Smooth muscle cell of the brain vasculature (primary cell): ENCODE measurements around the gene PTPRM.
A peak's percentile ranks its signal among the peaks of the same experiment; 100 is the strongest.

ENCODE experiments used
- DNase-seq: peaks from one replicate; pipeline ENCODE4 v3.0.0-alpha.2; 2012; ENCODE audit warnings: low read depth, low spot score

PTPRM gene

DNA sequence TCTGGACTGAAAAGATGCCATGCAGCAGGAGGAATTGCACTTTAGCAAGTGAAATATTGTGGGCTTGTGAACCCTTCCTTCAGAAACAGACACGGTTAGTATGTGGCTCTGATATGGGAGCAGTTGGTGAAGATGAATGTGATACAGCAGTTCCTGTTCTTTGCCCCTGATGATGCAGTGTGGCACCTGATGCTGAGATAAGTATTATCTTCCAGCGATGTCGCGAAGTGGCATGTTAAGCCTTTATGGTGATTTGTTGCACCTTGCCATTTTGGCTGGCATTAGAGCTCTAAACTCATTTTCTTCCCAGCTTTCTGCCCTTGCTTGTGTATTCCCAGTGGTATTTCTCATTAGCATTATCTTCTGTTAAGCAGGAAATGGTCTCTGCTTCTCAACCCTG lies 600.6 kb downstream of the PTPRM start:
- no peak for DNase-seq

DNA sequence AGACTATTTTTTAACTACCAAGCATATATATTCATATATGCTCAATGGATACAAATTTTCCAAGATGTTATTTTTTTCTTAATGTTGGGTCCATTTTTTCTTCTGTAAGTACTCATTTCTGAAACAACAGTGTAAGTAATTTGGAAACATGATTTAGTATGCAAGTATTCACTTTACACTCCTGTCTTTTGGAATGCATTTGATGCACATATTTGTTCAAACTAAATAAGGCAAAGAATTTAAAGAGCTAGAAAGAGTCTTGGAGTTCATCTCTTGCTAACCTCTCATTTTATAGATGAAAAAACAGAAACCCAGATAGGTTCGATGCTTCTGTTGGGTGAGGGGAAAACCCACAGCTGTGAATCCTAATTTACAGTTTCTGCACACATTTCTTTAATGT lies 602.6 kb downstream of the PTPRM start:
- DNase-seq: no peak

DNA sequence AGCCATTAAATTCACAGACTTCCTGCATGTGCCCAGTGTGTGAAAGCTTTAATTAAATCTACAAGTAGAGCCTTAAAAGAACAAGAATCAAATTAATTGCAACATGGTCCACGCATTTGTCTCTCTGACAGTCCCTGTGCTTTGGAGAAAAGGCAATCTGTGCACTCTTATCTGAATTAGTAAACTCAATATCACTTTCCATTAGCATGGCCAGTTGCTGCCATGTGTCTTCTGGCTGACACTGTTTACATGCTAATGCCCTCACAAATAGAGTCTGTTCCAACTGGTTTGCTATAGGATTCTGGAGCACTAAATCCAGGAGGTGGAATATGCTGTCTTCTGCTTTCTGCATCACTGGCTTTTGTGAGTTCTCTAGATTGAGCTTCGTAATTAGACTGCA lies 607.7 kb downstream of the PTPRM start:
- DNase-seq: no peak

DNA sequence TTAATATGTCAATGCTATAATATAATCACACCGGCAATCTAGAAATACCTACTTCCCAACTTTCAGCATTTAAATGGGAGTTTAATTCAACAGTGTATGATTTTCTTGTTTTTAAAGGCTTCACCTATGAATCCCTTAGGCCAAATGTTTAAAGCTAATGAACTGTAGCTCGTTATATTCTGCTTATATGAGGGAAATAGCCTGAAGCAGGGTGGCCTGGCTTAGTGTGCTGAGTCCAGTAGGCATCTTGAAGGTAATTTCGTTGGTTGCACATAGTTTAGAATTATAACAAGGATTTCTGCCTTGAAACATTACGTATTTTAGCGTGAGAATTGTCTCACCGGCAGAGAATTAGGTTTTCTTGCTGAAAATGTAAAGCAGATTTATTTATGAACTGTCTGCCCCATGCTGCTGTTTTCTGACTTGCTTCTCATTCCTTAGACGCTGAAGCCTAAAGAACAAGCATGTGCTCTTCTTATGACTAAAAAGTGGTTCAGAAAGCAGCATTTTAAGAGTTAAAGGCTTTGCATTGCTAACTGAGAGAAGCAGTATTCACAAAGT lies 608.5 kb downstream of the PTPRM start:
- no peak for DNase-seq

DNA sequence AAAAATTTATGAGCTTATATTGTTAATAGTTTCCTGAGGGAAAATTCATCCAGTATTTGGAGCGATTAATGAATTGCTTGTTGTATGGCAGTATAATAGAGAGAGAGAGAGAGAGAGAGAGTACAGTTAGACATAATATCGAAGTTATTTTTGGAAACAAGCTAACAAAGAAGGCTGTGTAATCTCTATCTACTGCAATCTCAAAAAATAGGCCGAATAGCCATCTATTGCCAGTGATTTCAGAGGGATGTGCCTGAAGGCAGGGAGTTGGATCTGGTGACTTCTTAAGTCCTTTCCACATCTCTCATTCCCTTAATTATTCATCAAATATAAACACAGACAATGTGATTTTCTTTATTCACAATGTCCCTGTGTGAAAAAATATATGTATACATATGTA lies 609.0 kb downstream of the PTPRM start:
- no peak for DNase-seq

DNA sequence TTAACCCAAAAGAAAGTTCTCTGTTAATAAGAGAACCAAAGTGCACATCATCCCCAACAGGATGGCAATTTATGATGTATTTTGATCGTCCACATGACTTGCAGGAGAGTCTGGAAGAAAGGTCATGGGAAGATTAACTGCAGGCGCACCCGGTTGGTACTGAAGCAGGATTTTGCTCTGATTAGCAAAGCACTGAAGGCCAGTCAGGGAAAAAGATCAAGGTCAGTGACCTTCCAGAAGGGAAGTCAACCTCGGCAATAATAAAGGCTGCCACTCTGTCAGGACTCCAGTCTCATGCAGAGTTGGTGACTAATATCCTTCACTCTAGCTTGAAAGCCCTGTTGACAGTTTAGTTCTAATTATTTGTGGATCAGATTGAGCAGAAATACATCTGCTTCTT lies 609.4 kb downstream of the PTPRM start:
- DNase-seq: no peak

DNA sequence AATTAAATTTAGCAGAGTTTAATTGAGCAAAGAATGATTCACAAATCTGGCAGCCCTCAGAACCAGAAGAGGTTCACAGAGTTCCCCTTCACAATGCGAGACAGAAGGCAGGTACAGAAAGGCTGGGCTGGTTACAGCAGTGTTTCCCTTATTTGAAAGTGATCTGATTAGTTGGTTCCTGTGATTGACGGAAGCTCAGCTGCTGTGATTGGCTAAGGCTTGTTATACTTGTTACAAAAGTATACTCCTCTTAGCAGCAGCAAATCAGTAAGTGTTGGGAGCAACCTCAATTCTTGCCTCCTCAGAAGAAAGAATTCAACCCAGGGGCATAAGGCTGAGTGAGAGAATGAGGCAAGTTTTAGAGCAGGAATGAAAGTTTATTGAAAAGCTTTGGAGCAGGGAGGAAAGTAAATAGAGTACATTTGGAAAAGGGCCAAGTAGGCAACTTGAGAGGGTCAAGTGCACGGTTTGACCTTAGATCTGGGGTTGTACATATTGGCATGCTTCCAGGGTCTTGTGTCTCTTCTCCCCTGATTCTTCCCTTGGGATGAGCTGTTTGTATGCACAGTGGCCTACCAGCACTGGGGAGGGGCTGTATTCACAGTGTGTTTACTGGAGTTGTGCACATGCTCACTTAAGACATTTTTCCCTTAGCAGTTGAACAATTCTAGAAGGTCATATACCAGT lies 610.4 kb downstream of the PTPRM start:
- DNase-seq: peak; percentile 18

DNA sequence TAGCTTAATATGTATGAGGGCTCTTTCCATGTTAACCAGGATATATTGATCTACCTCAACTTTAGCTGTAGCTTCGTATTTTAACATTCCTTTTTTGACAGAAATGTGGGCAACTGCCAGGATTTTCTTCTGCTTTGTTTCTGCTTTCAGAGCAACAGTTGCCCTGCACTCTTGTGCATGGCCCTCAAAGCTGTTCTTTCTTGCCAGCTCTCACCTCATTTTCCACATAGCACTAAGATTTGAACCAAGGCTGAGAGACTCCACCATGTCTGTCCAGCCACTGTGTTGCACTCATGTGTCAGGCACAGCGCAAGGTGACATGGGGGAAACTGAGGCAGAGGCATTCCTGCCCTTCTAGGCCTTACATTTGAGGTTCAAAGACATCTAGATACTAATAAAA lies 619.3 kb downstream of the PTPRM start:
- DNase-seq: no peak

DNA sequence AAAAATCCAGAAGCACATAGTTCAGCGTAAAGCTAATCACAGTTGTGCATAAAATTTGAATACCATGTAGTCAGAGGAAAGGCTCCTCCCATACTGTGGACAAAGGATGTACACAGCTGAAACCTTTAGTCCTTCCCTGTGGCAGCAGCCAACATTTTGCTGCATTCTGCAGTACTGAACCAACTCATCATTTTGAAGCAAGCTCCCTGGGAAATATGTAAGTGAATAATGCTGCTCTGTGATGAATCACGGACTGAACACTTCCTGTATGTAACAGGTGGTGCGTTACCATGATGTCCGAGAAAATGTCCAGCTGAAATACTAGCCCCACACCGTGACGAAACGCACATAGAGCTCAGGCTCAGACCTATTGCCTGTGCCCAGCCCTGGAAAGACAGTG lies 621.1 kb downstream of the PTPRM start:
- DNase-seq: no peak

DNA sequence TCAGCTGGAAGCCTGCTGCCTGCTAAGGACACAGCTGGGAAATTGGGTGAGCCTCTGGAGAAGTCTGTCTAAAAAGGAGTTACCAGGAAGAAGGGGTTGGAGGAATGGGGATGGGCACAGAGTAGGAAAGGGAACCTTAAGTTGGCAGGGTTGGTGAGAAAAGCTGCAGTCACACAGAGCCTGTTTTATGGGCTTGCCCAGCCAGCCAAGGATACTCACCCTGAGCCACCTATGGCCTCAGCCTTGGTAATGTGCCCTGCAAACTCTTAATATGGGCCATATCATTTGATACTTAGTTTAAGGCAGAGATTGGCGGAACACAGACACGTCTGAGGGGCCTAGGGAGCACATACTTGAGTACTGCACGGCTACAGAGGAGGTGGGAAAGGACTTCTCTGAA lies 623.9 kb downstream of the PTPRM start:
- no peak for DNase-seq

DNA sequence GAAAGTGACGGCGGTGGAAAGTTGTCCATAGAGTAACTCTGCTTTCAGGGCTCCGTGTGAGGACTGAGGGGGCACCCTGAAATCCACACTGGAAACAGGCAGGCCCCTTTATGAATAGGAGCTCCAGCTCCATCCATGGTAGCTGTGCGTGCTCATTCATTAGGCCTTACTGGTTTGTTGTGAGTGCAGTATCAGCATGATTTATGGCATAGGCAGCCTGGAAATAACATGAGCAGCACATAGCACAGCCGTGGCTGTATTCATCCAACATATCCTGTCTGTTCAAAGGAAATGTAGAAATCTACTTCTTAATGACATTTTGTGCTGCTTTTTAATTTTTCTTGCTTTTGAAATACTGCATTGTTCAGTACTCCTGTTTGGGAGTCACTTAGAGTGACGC lies 627.3 kb downstream of the PTPRM start:
- DNase-seq: no peak

DNA sequence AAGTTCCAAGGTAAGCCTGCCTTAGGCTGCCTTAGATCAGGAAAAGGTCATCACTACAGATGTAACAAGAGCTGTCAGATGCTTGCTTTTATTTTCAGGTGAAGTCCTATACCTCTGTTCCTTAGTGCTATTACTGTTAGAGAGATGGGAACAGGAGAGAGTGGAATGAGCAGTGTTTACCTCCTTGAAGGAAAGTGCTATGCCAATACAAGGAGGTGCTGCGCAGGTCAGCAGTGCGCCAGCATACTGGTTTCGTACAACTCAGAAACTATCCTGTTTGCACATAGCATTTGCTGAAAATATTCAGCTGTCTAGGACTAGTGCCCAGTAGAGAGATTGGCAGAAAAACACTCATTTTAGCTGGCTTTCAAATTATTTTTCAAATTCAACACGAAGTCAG lies 629.1 kb downstream of the PTPRM start:
- DNase-seq: no peak

DNA sequence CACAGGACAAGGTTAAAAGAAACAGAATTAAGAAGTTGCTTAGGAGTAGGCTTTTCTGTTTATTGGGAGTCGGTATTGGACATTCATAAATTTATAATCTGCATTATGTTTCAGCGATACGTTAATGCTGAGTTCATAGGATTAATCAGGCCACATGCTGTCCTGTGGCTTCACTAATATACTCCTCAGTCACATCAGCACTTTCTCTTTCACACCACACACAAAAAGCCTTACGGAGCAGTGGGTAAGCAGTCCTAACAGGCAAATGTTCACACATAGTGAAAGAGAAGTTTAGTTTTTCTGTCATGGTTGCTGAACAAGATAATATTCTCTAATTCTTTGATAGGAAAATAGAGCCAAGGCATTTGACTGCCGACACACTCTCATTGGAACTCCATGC lies 630.4 kb downstream of the PTPRM start:
- no peak for DNase-seq

DNA sequence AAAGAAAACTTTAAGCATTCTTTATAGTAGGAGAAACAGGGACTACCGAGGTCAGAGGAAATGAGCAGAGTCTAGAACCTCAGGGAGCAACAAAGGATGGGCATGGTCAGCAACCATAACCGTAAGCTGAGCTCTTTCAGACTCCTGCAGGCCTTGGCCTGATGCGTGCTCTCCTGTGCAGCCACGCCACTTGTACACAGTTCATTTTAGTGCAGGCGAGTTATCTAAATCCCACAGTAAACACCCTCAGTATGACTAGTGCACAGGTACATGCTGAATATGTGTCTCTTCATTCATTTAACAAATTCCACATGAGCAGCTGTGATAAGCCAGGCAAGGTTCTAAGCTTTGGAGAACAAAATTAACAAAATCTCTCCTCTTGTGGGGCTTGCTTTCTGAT lies 640.9 kb downstream of the PTPRM start:
- no peak for DNase-seq

DNA sequence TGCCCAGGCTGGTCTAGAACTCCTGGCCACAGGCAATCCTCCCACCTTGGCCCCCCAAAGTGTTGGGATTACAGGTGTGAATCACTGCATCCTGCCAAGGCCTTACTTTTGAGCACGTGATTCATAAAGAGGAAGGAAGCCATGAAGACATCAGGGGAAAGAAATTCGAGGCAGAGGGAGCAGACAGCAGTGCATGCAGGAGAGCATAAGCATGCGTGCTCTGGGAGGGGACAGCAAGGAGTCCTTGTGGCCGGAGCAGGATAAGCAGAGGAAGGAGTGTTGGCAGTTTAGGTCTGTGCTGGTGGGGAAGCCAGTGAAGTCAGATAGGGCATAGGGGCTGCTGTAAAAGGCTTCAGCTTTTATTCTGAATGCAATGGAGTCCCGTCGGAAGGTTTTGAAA lies 641.6 kb downstream of the PTPRM start:
- no peak for DNase-seq

DNA sequence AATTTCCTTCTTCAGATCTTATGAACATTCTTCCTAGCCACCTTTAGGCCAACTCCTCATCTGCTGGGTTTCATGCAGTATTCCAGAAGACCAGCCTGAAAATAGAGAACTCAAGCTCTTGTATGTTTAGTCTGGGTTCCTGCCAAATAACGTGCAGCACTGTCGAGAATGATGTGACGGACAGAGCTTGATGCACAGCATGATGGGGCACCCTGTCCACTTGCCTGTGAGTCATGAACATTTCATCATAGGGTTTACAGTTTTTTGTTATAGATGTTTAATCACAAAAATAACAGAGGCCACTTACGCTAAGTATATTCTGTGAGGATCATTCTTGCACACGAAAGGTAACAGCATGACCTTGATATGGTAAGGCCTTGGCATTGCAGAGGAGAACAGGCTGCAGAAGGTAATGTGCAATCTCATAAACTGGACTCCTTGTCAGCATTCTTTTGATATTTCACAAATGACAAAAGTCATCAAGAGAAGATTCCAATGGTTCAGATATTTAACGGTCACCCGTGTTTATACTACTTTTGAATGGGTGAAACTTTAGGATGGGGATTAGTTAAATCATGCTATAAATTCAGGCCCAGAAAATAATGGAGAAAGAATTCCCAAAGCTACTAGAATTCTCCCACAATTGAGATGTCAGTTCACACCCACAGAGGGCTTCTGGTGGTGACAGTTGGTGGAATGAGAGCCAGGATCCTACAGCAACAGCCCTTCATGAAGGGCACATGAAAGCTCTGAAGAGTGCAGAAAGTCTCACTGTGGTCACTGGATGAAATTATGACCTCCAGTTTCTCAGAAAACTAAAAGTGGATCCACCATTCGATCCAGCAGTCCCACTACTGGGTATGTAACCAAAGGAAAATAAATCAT lies 646.0 kb downstream of the PTPRM start:
- peak; percentile 91 for DNase-seq

DNA sequence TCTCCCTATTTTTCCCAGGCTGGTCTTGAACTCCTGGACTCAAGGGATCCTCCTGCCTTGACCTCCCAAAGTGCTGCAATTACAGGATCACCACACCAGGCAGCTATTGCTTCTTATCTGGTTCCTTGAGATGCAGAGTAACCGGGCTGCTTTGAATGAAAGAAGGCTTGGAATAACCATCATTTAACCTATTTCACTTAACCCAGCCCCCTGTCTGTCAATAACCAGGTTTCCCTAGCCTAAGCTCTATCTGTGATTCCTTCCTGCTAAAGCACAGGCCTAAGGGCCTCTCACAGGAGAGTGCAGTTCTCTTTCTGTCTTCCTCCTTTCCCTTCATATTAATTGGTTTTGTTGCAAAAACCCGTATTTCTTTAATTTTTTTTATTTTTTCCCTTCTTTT lies 648.6 kb downstream of the PTPRM start:
- DNase-seq: no peak

DNA sequence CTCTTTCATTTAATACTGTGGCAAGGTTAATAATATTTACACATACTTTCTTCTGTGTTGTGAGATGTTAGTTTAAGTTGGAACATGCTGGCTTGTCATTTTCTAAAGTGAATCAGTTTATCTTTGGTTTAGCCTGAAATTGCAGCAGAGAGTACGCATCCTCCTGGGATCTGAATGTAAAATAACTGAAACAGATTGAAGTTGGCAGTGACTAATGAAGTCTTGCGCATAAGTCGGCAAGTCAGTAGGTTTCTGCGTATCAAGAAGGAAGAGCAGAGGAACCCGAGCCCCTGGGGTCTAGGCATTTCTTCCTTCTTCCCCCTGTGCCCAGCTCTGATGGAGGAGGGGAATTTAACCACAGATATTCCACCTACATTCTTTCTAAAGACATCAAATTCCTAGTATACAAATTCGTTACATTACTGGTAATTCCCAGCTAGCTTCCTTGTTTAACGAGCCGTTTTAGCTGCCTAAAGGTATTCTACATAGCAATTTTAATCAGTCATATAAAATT lies 650.0 kb downstream of the PTPRM start:
- no peak for DNase-seq

DNA sequence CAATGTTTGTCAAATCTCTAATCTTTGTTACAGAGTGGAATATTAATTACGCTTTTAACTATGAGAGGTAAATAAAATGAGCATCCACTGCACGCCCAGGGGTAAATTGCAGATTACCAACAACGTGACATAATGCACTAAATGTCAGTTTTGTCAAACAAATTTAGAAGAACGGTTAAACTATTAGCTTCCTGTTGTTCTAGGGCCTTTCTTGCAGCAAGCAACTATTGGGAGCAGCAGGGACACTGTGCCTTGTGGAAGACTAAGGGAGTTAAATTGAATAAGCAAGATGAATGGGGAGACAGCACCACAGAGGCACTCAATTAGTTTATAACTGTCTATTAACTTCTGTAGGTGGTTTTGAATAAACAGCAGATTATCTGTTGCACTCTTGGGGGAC lies 651.1 kb downstream of the PTPRM start:
- no peak for DNase-seq

DNA sequence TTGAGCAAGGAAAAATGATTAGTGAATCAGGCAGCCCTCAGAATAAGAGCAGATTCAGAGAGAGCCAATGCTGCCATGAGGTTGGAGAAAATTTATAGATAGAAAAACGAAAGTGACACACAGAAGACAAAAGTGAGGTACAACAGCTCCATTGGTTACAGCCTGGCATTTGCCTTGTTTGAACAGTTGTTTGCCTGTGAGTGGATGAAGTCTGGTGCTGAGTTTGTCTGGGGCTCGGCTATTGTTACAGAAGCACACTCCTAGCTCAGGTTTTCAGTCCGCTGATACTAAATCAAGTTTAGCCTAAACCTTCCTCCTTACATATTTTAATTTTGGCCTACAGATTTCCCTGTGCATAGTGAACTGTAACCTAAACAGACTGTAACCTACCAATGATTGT lies 654.3 kb downstream of the PTPRM start:
- no peak for DNase-seq

DNA sequence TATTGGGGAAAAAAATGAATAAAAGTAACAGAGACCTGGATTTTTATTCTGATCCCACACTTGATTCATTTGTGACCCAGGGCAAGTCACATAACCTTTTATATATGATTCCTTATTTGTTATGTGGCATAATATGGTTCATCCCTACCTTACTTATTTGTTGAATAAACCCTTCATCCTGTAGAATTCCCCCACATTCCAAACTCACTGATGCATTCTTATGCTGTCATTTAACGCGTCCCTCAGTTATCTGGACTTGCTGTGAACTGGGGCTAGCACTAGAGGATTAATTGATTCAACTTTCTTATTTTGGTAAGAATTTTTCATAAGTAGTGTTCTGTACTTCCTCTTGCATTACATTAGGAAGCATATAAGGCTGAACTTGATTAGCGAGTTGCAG lies 657.5 kb downstream of the PTPRM start:
- no peak for DNase-seq

DNA sequence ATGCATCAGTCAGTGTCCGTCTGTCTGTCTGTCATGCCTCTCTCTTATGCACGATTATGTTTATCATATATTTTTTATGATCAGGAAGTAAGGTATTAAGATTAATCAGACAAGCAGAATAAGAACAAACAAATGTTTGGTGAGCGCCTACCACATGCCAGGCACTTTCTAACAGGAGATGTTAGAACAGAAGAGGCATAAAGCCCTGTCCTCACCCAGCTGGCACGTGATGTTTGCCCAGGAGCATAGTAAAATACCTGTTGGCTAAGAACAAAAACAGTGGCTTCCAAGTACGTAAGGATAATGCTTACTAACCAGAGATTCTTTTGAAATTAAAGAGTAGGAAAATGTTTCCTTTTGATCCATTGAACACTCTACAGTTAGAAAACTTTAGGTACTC lies 661.9 kb downstream of the PTPRM start:
- DNase-seq: no peak

DNA sequence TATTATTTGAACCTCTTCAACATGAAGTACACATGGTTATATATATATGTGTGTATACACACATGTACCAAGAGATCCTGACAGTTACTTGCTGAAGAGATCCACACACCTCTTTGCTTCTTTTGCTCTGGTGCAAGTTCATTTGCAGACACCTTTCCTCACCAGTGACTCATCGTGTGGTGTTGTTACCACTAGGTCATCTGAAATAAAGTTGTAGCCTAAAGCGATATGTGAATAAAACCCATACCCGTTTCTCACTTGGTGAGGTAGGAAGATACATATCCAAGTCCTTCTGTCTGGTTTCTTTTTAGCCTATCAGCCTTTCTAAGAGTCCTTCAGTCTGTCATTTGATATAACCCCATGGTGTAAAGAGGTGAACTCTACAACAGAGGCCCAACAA lies 662.7 kb downstream of the PTPRM start:
- DNase-seq: no peak
